ENCODE results near the gene MRPS18B. TPM values are rescaled to one million over a fixed set of nuclear protein-coding genes. Genes with fewer than 3 reads are reported as not detected.
A peak's percentile ranks its signal among the peaks of the same experiment; 100 is the strongest.

MRPS18B gene
- total and polyA plus RNA-seq, 2 of the 13 experiments (the other 11 are each of a cell fraction or from before 2014, with no cell fraction given) = 125 to 131 TPM

DNA sequence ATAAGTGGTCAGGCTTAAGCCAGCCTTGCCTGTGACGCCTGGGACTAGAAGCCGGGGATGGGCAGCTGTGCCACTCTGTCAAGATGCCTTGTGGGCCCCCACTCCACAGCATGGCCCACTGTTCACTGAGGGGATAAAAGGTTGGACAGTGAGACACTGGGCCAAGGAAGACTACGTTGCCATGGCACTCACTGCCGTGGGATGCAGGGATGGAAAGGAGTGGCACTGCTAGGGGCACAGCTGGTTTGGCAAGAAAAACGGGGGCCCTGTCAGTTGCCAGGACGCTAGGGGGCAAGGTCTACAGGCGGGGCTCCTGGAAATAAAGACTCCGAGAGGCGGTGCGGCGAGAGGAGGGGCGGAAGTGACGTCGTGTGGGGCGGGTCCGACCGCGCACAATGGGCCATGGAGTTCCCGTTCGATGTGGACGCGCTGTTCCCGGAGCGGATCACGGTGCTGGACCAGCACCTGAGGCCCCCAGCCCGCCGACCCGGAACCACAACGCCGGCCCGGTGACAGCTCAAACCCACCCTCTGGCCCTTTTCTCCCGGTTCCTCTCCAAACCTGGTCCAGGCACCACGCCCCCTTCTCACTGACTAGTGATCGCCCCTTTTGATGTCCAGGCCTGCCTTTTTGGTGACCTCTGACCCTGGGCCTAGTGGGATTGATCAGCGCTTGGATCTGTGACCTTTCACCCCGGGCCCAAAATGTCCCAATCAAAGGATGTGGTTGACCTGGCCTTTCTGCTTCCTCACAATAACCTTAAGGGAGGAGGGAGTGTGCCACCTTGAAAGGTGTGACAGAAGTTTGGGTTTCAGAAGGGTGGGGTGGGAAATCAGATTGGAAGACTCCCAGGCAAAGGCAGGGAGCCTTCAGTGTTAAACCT is 9.1 kb downstream of the MRPS18B start, which contains the start of gene ATAT1 (continued):
- TF ChIP-seq, protein P1, sequence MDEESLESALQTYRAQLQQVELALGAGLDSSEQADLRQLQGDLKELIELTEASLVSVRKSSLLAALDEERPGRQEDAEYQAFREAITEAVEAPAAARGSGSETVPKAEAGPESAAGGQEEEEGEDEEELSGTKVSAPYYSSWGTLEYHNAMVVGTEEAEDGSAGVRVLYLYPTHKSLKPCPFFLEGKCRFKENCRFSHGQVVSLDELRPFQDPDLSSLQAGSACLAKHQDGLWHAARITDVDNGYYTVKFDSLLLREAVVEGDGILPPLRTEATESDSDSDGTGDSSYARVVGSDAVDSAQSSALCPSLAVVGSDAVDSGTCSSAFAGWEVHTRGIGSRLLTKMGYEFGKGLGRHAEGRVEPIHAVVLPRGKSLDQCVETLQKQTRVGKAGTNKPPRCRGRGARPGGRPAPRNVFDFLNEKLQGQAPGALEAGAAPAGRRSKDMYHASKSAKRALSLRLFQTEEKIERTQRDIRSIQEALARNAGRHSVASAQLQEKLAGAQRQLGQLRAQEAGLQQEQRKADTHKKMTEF (CRISPR knock-in tag; IDR thresholded peaks at IDR 0.05) = peak; percentile 82
- peak; percentile 98 for TF ChIP-seq NR2F6 (IDR thresholded peaks at IDR 0.05)
- TF ChIP-seq NR2F6 (CRISPR knock-in tag; IDR thresholded peaks at IDR 0.05) = peak; percentile 90
- TF ChIP-seq GATAD2A (CRISPR knock-in tag; IDR thresholded peaks at IDR 0.05) = peak; percentile 62; the same call in 1 of the 2 replicates
- TF ChIP-seq ZMYM3 (CRISPR knock-in tag; IDR thresholded peaks at IDR 0.05) = peak; percentile 23; the same call in 1 of the 2 replicates
- no peak for TF ChIP-seq PLSCR1 (CRISPR knock-in tag; IDR thresholded peaks at IDR 0.05; ENCODE audit: borderline replicate concordance)
- peak; percentile 79; the same call in 1 of the 2 replicates for TF ChIP-seq ZC3H13 (CRISPR knock-in tag; IDR thresholded peaks at IDR 0.05)
- peak; percentile 82 for TF ChIP-seq ELF3 (CRISPR knock-in tag; IDR thresholded peaks at IDR 0.05)
- TF ChIP-seq GTF2F1 (IDR thresholded peaks at IDR 0.05; ENCODE audit: low read length) = no peak
- TF ChIP-seq, protein P2, sequence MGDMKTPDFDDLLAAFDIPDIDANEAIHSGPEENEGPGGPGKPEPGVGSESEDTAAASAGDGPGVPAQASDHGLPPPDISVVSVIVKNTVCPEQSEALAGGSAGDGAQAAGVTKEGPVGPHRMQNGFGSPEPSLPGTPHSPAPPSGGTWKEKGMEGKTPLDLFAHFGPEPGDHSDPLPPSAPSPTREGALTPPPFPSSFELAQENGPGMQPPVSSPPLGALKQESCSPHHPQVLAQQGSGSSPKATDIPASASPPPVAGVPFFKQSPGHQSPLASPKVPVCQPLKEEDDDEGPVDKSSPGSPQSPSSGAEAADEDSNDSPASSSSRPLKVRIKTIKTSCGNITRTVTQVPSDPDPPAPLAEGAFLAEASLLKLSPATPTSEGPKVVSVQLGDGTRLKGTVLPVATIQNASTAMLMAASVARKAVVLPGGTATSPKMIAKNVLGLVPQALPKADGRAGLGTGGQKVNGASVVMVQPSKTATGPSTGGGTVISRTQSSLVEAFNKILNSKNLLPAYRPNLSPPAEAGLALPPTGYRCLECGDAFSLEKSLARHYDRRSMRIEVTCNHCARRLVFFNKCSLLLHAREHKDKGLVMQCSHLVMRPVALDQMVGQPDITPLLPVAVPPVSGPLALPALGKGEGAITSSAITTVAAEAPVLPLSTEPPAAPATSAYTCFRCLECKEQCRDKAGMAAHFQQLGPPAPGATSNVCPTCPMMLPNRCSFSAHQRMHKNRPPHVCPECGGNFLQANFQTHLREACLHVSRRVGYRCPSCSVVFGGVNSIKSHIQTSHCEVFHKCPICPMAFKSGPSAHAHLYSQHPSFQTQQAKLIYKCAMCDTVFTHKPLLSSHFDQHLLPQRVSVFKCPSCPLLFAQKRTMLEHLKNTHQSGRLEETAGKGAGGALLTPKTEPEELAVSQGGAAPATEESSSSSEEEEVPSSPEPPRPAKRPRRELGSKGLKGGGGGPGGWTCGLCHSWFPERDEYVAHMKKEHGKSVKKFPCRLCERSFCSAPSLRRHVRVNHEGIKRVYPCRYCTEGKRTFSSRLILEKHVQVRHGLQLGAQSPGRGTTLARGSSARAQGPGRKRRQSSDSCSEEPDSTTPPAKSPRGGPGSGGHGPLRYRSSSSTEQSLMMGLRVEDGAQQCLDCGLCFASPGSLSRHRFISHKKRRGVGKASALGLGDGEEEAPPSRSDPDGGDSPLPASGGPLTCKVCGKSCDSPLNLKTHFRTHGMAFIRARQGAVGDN (CRISPR knock-in tag; IDR thresholded peaks at IDR 0.05) = peak; percentile 99
- peak; percentile 26; the same call in 1 of the 2 replicates for TF ChIP-seq KDM3A (CRISPR knock-in tag; IDR thresholded peaks at IDR 0.05; ENCODE audit: low read depth)
- TF ChIP-seq TARDBP (CRISPR knock-in tag; IDR thresholded peaks at IDR 0.05) = peak; percentile 70; the same call in 1 of the 2 replicates
- TF ChIP-seq ZNF773 (CRISPR knock-in tag; IDR thresholded peaks at IDR 0.05; ENCODE audit: borderline replicate concordance) = peak; percentile 83; the same call in 1 of the 2 replicates
- TF ChIP-seq FOXO1 (CRISPR knock-in tag; IDR thresholded peaks at IDR 0.05) = peak; percentile 8; the same call in 1 of the 2 replicates
- TF ChIP-seq, protein P3, sequence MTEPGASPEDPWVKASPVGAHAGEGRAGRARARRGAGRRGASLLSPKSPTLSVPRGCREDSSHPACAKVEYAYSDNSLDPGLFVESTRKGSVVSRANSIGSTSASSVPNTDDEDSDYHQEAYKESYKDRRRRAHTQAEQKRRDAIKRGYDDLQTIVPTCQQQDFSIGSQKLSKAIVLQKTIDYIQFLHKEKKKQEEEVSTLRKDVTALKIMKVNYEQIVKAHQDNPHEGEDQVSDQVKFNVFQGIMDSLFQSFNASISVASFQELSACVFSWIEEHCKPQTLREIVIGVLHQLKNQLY (CRISPR knock-in tag; IDR thresholded peaks at IDR 0.05) = no peak
- TF ChIP-seq, protein P4, sequence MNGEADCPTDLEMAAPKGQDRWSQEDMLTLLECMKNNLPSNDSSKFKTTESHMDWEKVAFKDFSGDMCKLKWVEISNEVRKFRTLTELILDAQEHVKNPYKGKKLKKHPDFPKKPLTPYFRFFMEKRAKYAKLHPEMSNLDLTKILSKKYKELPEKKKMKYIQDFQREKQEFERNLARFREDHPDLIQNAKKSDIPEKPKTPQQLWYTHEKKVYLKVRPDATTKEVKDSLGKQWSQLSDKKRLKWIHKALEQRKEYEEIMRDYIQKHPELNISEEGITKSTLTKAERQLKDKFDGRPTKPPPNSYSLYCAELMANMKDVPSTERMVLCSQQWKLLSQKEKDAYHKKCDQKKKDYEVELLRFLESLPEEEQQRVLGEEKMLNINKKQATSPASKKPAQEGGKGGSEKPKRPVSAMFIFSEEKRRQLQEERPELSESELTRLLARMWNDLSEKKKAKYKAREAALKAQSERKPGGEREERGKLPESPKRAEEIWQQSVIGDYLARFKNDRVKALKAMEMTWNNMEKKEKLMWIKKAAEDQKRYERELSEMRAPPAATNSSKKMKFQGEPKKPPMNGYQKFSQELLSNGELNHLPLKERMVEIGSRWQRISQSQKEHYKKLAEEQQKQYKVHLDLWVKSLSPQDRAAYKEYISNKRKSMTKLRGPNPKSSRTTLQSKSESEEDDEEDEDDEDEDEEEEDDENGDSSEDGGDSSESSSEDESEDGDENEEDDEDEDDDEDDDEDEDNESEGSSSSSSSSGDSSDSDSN (CRISPR knock-in tag; IDR thresholded peaks at IDR 0.05) = peak; percentile 81
- no peak; the same call in 1 of the 2 replicates for TF ChIP-seq SIX1 (CRISPR knock-in tag; IDR thresholded peaks at IDR 0.05; ENCODE audit: borderline replicate concordance)

All from HepG2 (cell line).